NCI-H2227 (cell line): Measurements from ENCODE around the gene DESI2.

Experiments
- DNase-seq: peaks from one replicate; lab custom pipeline; 2025; ENCODE audit not compliant: unreplicated experiment; lab: John Stamatoyannopoulos, UW

The DESI2 gene

DNA sequence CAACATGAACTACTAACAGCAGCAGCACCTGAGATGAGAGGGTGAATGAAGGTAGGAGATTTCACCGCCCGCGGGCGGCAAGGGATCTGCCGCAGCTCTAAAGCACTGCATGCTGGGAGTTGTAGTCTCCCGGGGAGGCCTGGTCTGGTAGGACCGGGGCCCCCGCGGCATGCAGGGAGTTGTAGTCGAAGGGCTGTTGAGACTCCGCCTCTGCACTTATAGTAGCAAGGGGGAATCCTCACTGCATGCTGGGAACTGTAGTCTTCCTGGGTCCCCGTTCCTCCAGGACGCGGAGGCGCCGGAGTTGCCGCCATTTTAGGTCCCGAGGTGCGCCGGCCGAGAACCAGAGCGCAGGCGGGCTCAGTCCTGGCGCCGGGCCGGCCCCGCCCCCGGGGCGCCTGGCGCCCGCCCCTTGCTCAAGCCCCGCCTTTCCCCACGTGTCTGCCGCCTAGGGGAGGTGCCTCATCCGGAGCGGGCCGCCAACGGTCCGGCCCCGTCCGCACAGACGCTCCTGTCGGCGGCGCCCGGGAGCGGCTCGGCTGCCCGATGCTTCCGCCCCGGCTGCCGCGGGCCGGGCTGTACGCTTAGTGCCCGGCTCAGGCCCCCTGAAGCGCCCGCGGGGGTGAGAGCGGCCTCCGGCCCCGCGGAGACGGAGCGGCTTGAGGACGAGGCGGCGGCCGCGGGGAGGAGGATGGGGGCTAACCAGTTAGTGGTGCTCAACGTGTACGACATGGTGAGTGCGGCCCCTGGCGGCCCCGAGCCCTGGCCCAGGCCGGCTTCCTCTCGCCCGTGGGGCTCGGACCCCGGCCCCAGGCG, at the start of gene DESI2:
Gene DESI2, plus strand, starts transcription at position 504 of the 816 bp plus-strand sequence. Its CDS starts 188 bp downstream, at position 692.
- peak; percentile 99 for DNase-seq

DNA sequence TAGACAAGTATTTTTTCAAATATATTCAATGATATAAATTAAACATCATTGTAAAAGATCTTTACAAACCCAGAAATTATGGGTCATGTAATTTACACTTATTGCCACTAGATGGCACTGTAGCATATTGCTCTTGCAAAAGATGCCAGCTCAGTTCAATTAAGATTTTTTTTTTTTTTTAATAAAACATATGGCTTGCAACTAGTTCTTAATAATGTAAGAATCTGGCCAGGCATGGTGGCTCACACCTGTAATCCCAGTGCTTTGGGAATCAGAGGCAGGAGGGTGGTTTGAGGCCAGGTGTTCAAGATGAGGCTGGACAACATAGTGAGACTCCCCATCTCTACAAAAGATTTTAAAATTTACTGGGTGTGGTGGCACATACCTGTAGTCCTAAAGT, 49.4 kb upstream of the DESI2 start:
- peak; percentile 55 for DNase-seq

- DNase-seq, result no peak
These were observed 47.0 kb upstream of the DESI2 start for GRCh38 chr1:244605835-244606370.

- no peak for DNase-seq
These were observed 38.7 kb upstream of the DESI2 start for GRCh38 chr1:244614113-244614836.

DNA sequence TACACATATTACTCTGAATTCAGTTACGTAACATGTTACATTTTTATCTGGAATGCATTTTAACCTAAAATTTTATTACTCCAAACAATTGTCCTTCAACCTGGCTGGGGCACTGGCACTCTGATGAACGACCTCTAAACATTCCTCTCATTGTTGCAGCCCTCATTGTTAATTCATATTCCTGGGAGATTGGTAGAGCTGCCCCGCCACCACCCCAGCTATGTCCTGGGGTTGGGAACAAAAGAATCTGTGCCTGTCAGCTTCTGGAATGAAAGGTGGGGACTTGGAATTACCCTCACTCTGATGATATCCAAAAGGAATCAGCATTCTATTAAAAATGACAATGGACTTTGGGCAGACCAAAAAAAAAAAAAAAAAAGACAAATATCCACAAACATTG, 38.0 kb upstream of the DESI2 start:
- no peak for DNase-seq

GRCh38 chr1:244615301-244615700, 37.6 kb upstream of the DESI2 start:
- DNase-seq, result no peak

DNA sequence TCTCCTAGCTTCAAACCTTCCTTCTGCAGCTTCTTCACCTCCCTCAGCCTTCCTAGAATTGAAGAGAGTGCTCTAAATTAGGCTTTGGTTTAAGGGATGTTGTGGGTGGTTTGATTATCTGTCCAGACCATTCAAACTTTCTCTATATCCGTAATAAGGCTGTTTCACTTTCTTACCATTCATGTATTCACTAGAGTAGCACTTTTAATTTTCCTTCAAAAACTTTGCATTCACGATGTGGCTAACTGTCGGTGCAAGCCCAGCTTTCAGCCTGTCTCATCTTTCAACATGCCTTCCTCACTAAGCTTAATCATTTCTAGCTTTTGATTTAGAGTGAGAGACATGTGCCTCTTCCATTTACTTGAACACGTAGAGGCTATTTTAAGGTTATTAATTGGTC, 26.2 kb upstream of the DESI2 start:
- no peak for DNase-seq

- DNase-seq, result no peak
These were observed 24.1 kb upstream of the DESI2 start for GRCh38 chr1:244628789-244629188.

DNA sequence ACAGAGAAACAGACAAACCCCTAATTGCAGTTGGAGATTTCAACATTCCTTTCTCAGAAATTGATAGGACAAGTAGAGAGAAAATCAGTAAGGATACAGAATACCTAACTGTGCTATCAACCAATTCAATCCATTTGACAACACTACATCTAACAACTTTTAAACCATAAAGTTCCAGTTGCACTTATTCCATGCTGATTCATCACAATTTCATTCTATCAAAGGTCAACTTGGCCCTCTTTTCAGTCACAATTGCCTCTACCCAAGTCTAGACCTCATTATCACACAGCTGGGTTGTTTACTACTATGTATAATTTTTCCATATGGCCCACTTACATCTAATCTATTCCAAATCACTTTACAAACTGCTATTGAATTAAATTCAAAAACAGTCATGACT, 19.8 kb upstream of the DESI2 start:
- DNase-seq, result no peak

DNA sequence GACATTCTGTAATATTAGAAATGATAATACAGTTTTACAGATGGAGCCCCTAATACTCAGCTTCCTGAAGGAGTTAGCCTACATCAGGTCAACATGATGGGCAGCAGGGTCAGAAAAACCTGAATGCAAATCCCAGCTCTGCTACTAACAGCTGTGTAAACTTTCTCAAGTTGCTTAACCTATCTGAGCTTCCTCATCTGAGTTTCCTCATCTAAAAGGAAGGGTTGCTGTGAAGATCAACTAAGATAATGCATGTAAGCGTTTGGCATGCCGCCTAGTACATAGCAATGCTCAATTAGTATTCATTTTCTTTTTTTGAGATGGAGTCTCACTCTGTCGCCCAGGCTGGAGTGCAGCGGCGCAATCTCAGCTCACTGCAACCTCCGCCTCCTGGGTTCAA, 18.4 kb upstream of the DESI2 start:
- no peak for DNase-seq

GRCh38 chr1:244636488-244637259, 16.3 kb upstream of the DESI2 start:
- no peak for DNase-seq

- no peak for DNase-seq
These were observed 13.4 kb upstream of the DESI2 start for GRCh38 chr1:244639561-244639960.

DNA sequence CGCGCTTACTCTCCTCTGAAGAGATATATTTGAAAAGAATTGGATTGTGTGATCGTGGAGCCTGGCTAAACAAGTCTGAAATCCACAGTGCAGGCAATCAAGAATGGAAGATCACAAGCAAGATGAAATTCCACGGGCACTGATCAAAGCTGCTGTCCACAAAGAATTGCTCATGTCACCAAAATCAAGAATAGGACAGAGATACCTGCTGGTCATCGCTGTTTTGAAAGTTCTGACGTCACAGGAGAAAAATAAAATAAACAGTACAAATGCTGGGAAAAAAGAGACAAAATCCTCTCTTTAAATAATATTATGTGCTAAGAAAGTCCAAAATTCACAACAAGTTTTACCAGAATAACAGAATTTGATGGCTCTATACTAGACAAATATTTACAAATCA, 12.0 kb upstream of the DESI2 start:
- no peak for DNase-seq

DNA sequence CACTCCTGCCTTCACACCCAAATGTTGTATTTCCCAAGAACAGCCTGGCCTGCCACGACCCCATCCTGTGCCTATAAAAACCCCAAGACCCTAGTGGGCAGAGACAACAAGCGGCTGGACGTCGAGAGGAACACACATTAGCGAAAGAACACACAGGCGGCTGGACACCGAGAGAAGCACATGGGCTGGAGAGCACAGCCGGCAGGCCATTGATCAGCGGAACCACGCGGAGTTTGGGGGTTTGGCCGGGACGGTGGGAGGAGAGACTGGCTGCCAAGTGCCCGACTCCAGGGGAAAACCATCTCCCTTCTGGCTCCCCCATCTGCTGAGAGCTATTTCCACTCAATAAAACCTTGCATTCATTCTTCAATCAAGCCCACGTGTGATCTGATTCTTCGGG, 10.4 kb upstream of the DESI2 start:
- no peak for DNase-seq

- no peak for DNase-seq
These were observed 9.9 kb upstream of the DESI2 start for GRCh38 chr1:244642988-244643387.

DNA sequence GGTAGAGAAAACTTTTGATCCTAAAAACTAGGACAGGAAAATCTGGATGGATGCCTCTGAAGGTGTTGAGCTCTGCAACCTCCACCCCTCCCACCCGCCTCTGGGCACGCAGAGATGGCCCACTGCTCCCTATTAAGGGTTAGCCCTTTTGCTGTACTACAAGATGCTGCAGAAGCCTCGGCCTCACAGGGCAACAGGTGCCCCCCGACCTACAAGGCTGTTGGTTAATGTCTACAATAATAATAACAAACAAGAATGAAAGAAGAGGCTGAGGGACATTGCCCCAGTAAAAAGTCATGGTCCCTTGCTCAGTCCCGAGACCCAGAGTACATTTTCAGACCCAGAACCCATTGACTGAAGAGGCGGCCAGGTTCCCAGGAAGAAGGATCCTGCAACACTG, 7.5 kb upstream of the DESI2 start:
- DNase-seq, result no peak

- no peak for DNase-seq
These were observed 7.0 kb upstream of the DESI2 start for GRCh38 chr1:244645890-244646289.

DNA sequence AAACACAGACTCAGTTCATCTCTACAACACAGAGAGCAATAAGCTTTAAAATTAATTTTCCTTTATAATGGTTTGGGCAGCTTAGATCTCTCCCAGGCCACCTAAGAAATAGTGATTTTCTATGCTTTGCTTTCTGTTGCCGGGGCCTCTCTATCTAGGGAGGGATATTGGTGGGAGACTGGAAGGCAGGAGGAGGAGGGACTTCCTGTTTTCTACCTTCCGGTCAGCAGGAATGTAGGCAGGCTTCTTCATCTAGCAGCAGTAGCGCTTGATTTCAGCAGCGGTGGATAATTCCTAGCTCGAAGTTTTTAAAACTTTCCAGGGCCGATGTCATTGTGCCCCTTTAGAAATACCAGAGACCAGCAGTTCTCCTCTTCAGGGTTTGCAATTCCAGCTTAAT, 5.1 kb upstream of the DESI2 start:
- DNase-seq, result no peak

DNA sequence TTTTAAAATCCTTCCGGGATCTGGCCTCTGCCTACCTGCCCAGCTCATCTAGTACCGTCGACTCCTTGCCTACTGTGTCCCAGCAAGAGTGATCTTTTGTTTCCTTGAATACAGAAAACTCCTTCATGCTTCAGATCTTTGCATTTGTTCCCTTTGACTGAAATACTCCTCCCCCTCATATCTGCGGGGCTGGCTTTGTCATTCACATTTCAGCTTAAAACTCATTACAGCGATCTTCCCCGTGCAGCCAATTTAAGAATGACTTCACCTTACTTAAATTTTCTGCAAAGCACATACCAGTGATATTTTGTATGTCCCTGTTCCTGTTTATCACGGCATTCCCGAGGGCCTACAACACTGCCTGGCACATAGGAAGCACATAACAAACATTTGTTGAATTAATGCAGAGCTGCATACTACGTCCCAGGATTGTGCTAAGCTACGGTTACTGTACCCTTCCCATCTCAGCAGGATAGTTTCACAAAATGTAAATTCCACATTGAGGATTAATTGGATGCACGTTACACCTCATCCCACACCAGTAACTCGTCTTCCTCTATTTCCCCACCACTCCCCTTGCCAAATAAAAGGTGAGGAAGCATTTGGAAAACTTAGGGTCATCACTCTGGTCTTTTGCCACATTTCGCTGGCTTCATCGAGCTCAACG, 837 bp upstream of the DESI2 start:
- DNase-seq, result no peak

DNA sequence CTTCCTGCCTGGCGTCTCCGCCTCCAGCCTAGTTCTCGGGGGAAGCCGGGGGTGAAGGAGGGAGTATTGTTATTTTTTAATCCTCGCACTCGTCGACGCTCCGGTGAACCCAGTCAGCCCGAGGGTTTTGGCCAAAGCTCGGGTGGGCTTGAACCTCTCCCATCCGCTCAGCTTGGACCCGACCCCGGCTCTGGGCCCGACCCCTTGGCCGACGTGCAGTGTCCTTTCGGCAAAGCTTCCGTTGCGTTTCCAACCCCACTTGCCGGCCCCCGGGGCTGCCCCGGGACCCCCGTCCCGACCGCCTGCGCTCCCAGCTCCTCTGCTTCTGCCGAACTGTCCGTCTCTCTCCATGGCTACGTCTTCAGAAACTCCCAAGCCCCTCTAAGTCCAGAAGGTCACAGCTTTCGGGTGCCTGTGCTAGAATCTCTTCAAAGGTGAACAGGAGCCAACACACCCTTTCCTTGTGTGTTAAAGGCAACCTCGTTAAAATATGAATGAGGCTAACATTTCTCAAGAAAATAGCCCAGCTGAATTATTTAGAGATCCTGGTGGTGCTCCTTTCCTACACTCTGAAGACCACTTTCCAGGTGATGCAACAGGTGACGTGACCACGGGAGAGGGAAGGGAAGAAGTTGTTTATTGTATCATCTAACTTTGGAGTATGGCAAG, 647 bp downstream of the DESI2 start:
- peak; percentile 47 for DNase-seq
